Activated naive CD8-positive, alpha-beta T cell treated with anti-CD3 and anti-CD28 coated beads, Interleukin-2, amount 50 U/mL, for 16 hours (primary cell): ENCODE results near the gene ANKRD12.
A peak's percentile ranks its signal among the peaks of the same experiment; 100 is the strongest.

Experiments
- DNase-seq: peaks from one replicate; pipeline ENCODE4 v3.0.0-alpha.2; 2020; ENCODE audit warnings: low read depth, low spot score

Gene ANKRD12

DNA sequence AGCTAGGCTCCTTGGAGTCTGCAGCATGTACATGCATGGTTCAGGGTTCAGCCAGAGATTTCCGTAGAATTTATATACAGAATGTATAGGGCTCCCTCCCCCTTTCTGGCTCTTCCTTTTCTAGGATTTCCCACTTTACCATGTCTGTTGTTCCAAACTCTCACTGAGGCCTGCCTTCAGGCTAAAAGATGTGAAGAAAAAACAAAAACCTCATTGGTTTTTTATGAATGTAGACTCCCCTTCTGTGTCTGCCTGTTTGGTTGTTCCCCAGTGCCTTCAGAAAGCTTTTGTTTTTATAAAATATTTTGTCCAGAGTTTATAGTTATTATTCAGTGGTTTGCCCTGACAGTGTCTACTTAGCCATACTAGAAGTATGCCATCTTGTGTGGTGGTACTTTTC is 30.5 kb upstream of the ANKRD12 start:
- no peak for DNase-seq

DNA sequence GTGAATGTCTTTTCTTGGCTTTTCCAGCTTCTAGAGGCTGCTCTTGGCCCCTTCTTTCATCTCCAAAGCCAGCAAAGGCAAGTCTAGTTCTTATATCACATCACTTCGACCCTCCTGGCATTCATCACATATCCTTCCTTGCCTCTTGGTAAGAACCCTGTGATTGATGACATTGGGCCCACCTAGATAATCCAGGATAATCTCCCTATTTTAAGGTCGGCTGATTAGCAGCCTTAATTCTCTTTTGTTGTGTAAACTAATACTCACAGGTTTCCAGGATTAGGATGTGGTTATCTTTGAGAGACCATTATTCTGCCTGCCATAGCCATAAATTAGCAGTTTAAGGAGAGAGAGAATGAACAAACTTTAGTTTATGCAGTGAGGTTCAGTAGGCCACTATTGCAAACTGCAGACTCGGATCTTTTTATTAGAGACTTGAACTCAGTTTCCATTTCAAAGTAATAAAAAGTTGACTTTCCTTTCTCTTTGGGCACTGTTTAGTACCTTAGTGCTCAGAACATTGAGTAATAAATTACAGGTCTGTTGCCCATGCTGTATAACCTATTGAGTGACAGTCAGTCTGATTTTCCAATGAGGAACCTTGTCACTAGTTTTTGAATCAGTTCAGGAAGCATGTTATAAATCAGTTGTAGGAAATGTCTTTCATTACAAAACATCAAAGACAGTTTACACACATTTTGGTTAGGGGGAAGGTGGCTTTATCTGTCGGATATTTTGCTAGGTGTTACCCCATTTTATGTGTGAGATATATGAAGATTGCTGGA is 29.6 kb upstream of the ANKRD12 start:
- DNase-seq = no peak

- no peak for DNase-seq
These were observed 27.7 kb upstream of the ANKRD12 start for GRCh38 chr18:9108911-9109310.

DNA sequence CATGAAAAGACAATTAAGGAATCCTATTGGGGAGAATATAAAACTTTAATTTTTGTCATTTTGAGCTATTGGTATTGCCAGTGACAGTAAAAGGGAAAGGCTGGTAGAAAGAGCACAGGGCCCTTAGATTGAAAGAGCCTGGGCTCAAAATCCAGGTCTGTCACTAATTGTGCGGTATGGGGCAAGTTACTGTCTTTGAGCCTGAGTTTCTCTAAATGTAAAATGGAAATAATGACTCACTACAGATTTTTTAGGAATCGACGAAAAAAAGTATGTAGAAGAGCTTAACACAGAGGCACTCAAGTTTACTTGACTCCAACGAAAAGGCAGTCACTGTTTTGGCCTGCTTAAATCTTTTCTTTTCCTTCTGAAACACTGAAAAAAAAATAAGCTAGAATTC is 27.1 kb upstream of the ANKRD12 start:
- DNase-seq = no peak

DNA sequence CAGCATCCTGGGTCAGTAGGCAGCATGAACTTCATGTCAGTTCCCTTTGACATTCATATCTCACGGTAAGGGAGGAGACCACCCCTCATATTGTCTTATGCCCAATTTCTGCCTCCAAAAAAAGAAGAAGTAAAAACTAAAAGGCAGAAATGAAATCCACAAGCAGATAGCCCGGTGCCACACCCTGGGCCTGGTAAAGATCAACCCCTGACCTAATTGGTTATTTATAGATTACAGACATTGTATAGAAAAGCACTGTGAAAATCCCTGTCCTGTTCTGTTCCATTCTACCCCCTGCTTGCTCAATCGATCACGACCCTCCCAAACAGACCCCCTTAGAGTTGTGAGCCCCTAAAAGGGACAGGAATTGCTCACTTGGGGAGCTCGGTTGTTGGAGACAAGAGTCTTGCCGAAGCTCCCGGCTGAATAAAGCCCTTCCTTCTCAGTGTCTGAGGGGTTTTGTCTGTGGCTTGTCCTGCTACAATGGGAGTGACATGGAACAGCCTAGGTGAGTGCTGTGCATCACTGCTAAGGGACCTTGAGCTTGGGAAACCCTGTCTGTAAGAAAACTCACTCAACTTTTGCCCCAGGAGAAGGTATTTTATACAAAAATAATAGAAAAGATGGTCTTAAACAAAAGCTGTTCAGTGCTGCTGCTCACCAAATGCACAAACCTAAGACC is 23.0 kb upstream of the ANKRD12 start:
- DNase-seq = no peak

DNA sequence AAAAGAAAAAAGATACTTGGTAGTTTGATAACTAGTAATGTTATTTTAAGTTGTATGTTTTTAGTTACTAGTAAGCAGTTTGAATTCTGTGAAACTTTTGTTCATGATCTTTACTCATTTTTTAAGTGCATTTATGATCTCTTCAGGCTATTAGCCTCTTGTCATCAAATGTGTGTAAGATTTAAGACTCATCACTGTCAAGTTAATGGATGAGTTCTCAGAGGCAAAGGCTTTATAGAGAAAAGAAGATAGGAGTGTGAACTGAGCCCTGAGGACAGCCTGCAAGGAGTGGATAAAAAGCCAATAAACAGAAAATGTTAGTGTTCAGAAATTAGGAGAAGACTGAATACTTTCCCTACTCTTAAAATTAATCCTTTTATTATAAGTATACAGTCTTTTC is 20.6 kb upstream of the ANKRD12 start:
- no peak for DNase-seq

- no peak for DNase-seq
These were observed 18.4 kb upstream of the ANKRD12 start for GRCh38 chr18:9117980-9118841.

GRCh38 chr18:9120796-9121195 is 15.8 kb upstream of the ANKRD12 start:
- DNase-seq = no peak

GRCh38 chr18:9123520-9123919 is 13.1 kb upstream of the ANKRD12 start:
- no peak for DNase-seq

GRCh38 chr18:9124824-9125223 is 11.8 kb upstream of the ANKRD12 start:
- no peak for DNase-seq

GRCh38 chr18:9126337-9126736 is 10.2 kb upstream of the ANKRD12 start:
- no peak for DNase-seq

GRCh38 chr18:9130195-9130594 is 6.4 kb upstream of the ANKRD12 start:
- DNase-seq = no peak

DNA sequence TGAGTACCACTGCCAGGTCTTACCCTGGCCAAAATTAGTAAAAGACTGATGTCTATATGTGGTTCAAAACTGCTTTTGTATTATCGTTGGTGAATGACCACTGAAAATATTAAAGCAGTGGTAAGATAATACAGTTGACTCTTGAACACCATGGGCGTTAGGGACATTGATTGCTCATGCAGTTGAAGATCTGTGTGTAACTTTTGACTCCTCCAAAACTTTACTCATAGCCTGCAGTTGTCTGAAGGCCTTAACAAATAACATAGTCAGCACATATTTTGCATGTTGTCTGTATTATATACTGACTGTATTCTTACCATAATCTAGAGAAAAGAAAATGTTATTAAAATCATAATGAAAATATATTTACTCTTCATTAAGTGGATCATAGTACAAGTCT is 5.8 kb upstream of the ANKRD12 start:
- no peak for DNase-seq

DNA sequence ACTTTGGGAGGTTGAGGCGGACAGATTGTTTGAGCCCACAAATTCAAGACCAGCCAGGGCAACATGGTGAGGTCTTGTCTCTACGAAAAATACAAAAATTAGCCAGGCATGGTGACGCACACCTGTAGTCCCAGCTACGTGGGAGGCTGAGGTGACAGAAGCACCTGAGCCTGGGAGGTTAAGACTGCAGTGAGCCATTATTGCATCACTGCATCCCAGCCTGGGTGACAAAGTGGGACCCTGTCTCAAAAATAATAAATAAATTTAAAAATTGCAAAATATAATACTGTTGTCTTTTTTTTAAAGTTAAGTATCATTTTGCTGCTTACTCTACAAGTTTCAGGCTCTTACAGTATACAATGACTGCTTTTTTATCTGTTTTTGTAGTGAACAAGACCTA is 4.0 kb upstream of the ANKRD12 start:
- DNase-seq = no peak

DNA sequence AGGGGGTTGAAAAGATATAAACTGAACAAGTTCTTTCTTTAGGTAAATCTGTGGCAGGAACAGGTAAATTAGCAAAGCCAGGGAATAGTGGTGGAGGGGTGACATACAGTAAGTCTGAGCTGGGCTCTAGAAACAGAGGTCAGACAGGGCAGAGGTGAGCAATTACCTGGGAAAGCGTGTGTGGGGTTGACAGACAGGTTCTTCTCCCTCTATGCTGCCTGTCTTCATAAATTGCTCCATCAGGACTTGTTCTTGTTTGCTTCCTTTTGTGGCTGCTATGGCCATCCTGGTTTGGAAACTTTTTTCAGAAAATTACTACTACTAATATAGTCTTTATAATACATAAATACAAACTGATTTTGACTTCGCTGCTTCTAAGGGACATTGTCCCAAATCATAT is 3.4 kb upstream of the ANKRD12 start:
- DNase-seq = no peak

- no peak for DNase-seq
These were observed 1.3 kb upstream of the ANKRD12 start for GRCh38 chr18:9135081-9135911.

DNA sequence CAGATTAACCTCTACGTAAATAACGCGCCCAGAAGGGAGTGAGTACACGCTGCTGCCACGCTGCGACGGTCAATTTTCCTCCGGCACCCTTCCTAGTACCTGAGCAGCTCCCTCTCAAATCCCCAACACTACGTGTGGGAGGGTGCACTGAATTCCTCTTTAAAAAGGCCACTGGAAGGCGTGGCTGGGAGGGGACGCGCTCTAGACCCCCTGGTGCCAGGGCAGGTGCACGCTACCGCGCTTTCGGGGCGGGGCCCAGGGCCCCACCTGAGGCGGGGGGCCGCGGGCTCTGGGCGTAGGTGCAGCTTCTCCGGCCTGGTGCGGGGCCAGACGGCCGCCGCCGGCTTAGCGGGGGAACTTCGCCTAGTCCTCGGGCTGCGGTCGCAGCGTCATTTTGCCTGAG is 668 bp upstream of the ANKRD12 start:
- DNase-seq = no peak

GRCh38 chr18:9137168-9138066 is 836 bp downstream of the ANKRD12 start:
- DNase-seq = peak; percentile 48

DNA sequence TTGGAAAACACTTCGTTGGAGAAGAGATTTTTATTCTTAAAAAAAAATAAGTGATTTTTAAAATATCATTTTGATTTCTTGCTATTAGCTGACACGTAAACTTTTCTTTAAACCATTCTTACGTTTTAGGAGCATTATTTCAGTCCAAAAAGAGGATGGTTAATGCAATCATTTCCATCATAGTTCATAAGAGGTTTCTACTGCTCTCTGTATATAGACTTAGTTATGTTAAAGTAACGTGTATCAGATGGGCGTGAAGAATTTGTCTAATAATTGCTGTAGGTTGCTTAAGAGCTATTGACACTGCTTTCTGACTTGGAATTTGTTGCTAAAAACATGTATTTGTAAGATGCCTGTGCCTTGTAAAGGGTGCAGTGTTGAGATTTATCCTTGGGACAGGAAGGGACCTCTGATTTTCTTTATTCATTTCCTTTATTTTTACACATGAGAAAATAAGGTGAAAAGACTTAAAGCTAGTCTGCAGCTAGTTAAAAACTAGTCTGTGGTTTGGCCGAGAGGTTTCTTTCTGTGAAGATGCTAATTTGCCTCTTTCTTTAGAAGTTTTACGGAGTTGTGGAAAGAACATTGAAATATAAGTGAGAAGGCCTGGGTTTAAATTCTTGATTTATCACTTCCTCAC is 2.9 kb downstream of the ANKRD12 start:
- DNase-seq = no peak

DNA sequence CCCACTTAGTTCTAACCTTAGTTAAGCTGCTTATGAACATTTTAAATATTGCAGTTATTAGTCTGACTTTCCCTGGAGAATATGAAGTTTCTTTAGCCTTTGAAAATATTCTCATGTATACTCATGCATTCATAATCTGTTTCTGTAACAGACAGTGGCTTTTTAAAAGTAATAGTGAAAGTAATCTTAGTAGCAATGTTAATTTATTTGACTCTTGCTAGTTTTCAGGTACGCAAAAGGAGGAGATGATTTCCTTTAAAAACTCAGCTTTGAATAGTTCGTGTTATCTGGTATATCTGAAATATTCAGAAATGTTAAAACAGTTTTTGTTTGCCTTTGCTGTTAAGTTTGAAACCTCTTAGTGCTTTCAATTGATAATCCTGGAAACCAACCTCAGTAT is 3.8 kb downstream of the ANKRD12 start:
- no peak for DNase-seq
